NT2/D1 (cell line): ENCODE results near the gene COL26A1.

Source experiments
- SUZ12 ChIP-seq: IDR thresholded peaks from 2 replicates; pipeline ENCODE4 v1.6.1; 2011; ENCODE audit not compliant: insufficient read length, insufficient read depth; ENCODE audit errors: extremely low read depth
- YY1 ChIP-seq: IDR thresholded peaks from 2 replicates; pipeline ENCODE4 v1.6.1; 2011; ENCODE audit not compliant: insufficient read length, insufficient read depth

DNA sequence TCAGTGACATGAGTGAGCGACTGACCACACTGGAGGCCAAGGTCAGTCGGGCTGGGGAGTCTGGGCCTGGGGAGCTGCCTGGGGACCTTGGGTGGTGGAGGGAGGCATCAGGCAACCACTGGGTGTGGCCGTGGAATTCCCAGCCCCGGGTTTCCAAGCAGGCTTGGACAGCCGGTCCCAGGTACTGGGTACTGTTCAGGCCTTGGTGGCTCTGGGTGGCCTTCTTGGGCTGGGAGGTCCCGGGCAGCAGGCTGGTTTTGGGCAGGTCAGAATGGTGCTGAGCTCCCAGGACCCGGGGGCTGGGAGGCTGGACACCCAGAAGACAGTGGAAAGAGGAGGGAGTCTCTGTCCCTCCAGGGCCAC lies 170.4 kb downstream of the COL26A1 start:
- TF ChIP-seq YY1 (no peak), SUZ12 (no peak)
